Neural progenitor cell (in vitro differentiated cells): ENCODE results near the gene BUB1B. TPM values are rescaled to one million over a fixed set of nuclear protein-coding genes. Genes with fewer than 3 reads are reported as not detected.

ENCODE experiments used
- DNase-seq: peaks from one replicate; pipeline ENCODE4 v3.0.0-alpha.2; 2016; ENCODE audit warnings: low spot score
- H2AFZ ChIP-seq: fragments of 200-600 bp; sonication (generic); replicated peaks from 2 replicates; pipeline ENCODE4 v1.6.1; 2016; ENCODE audit warnings: antibody characterized with exemption
- H3F3A ChIP-seq: fragments of 200-600 bp; sonication (generic); 2 replicates; pipeline ENCODE4 v1.6.1; 2016; ENCODE audit warnings: antibody characterized with exemption, low read depth
- H3K27ac ChIP-seq: fragments of 200-600 bp; sonication (generic); 2 replicates; pipeline ENCODE4 v1.5.1; 2016; ENCODE audit warnings: mild to moderate bottlenecking
- H3K27me3 ChIP-seq: fragments of 200-600 bp; sonication (generic); 2 replicates; pipeline ENCODE4 v1.6.1; 2016; ENCODE audit warnings: mild to moderate bottlenecking, moderate library complexity
- H3K36me3 ChIP-seq: fragments of 200-600 bp; sonication (generic); 2 replicates; pipeline ENCODE4 v1.5.1; 2016
- H3K4me1 ChIP-seq: fragments of 200-600 bp; sonication (generic); 2 replicates; pipeline ENCODE4 v1.6.1; 2016; ENCODE audit warnings: mixed run types
- H3K4me2 ChIP-seq: fragments of 200-600 bp; sonication (generic); 2 replicates; pipeline ENCODE4 v1.6.1; 2016
- H3K4me3 ChIP-seq: fragments of 200-600 bp; sonication (generic); 2 replicates; pipeline ENCODE4 v1.5.1; 2016
- H3K79me2 ChIP-seq: fragments of 200-600 bp; sonication (generic); 2 replicates; pipeline ENCODE4 v1.6.1; 2016; ENCODE audit warnings: low read depth
- H3K9ac ChIP-seq: fragments of 200-600 bp; sonication (generic); 2 replicates; pipeline ENCODE4 v1.6.1; 2016
- H3K9me3 ChIP-seq: fragments of 200-600 bp; sonication (generic); 2 replicates; pipeline ENCODE4 v1.5.1; 2016; ENCODE audit warnings: low read depth
- H4K20me1 ChIP-seq: fragments of 200-600 bp; sonication (generic); 2 replicates; pipeline ENCODE4 v1.6.1; 2016; ENCODE audit warnings: low read depth
- H3K27ac Mint-ChIP-seq: 3 replicates; pipeline ENCODE4 v1.8.0; 2021; ENCODE audit warnings: mixed read lengths
- H3K27me3 Mint-ChIP-seq: 2 replicates; pipeline ENCODE4 v1.8.0; 2022; ENCODE audit warnings: low read depth, mild to moderate bottlenecking, inconsistent platforms, moderate library complexity, mixed read lengths; ENCODE audit not compliant: insufficient read depth
- H3K36me3 Mint-ChIP-seq: 3 replicates; pipeline ENCODE4 v1.8.0; 2021; ENCODE audit warnings: mixed read lengths
- H3K4me1 Mint-ChIP-seq: 3 replicates; pipeline ENCODE4 v1.8.0; 2021; ENCODE audit warnings: mixed read lengths
- H3K4me3 Mint-ChIP-seq: 3 replicates; pipeline ENCODE4 v1.8.0; 2021; ENCODE audit warnings: mild to moderate bottlenecking, moderate library complexity, mixed read lengths
- H3K9me3 Mint-ChIP-seq: 3 replicates; pipeline ENCODE4 v1.8.0; 2020; ENCODE audit warnings: mixed read lengths
- EZH2 ChIP-seq: fragments of 200-600 bp; sonication (generic); IDR thresholded peaks from 2 replicates; pipeline ENCODE4 v1.6.1; 2017; ENCODE audit warnings: antibody characterized with exemption, mild to moderate bottlenecking, moderate library complexity
- EZH2phosphoT487 ChIP-seq: fragments of 200-600 bp; sonication (generic); IDR thresholded peaks from 2 replicates; pipeline ENCODE4 v1.6.1; 2017; ENCODE audit warnings: antibody characterized with exemption
- total RNA-seq: library from RNA; depleted of rRNA; stranded (reverse); fragments of >200 nt; gene quantifications from 2 replicates; pipeline ENCODE4 v1.2.3, GENCODE V29; 2015; ENCODE audit warnings: low replicate concordance
- TF ChIP-seq, protein P1 (sequence below): fragments of 200-600 bp; sonication (generic); IDR thresholded peaks from 2 replicates; pipeline ENCODE4 v1.5.1; 2017; ENCODE audit warnings: antibody characterized with exemption, mild to moderate bottlenecking

Gene BUB1B
- total RNA-seq, 1 donor from 2014 or later = 167 TPM

DNA sequence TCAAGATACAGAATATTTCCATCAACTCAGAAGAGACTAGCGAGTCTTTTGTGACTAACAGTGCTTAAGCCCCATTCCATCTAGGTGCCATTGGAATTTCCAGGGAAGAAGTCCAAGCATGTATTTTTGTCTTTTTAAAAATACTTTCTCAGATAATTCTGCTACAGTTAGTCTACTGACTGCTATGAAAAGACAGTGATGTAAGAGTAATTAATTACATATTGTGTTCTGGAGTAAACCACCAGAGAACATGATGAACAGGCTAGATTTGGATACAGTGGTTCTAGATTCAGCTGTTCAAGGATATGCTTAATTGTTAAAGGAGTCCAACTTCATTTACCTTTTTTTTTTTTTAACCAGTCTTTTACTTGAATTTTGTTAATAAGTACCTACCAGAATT is 43.2 kb downstream of the BUB1B start:
- DNase-seq = no peak
- Histone ChIP-seq H3K4me2 (no peak overlapping the region), H4K20me1 (no peaks in the 10 kb centered on the region), H3K4me1 (no peaks in the 10 kb centered on the region), H3K27ac (no peak overlapping the region), H3K9ac (no peak overlapping the region), H3K9me3 (no peaks in the 10 kb centered on the region), H3F3A (peaks cover 23% of the 10 kb centered on the region), H3K27me3 (no peaks in the 10 kb centered on the region), H3K36me3 (peaks cover 52% of the 10 kb centered on the region), H2AFZ (no peak overlapping the region), H3K79me2 (no peaks in the 10 kb centered on the region), H3K4me3 (no peak overlapping the region)
- TF ChIP-seq, protein P1, sequence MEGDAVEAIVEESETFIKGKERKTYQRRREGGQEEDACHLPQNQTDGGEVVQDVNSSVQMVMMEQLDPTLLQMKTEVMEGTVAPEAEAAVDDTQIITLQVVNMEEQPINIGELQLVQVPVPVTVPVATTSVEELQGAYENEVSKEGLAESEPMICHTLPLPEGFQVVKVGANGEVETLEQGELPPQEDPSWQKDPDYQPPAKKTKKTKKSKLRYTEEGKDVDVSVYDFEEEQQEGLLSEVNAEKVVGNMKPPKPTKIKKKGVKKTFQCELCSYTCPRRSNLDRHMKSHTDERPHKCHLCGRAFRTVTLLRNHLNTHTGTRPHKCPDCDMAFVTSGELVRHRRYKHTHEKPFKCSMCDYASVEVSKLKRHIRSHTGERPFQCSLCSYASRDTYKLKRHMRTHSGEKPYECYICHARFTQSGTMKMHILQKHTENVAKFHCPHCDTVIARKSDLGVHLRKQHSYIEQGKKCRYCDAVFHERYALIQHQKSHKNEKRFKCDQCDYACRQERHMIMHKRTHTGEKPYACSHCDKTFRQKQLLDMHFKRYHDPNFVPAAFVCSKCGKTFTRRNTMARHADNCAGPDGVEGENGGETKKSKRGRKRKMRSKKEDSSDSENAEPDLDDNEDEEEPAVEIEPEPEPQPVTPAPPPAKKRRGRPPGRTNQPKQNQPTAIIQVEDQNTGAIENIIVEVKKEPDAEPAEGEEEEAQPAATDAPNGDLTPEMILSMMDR = no peak
- TF ChIP-seq EZH2 (no peak), EZH2phosphoT487 (no peak)
- Mint-ChIP-seq H3K9me3 (no peaks in the 10 kb centered on the region), H3K4me3 (no peak overlapping the region), H3K27ac (no peak overlapping the region), H3K4me1 (no peaks in the 10 kb centered on the region), H3K36me3 (peaks cover 19% of the 10 kb centered on the region), H3K27me3 (no peaks in the 10 kb centered on the region)

DNA sequence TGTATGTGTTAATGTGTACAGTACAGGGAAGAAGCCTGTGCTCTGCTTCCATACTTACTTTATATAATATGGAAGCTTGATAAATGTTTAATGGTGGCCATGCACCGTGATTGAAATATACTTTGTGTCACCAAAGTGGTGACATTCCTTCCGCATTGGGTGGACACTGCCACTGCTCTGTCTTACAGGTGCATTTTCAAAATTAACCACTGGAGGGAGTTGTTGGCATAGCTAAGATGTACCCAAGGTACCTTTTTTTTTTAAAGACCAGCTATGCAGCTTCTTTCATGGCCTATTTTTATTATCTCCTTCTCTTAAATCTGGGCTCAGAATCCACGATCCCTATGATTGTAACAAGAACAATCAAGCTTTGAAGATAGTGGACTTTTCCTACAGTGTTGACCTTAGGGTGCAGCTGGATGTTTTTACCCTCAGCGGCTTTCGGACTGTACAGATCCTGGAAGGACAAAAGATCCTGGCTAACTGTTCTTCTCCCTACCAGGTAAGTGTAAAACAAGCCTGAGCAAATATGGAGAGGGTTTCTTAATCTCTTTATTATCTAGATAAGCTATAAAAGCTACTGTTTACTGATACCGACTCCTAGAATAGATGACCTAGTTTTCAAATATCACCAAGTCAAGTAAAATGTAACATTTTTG is 56.4 kb downstream of the BUB1B start:
- H3K36me3 ChIP-seq = peaks cover 26% of the 10 kb centered on the region

DNA sequence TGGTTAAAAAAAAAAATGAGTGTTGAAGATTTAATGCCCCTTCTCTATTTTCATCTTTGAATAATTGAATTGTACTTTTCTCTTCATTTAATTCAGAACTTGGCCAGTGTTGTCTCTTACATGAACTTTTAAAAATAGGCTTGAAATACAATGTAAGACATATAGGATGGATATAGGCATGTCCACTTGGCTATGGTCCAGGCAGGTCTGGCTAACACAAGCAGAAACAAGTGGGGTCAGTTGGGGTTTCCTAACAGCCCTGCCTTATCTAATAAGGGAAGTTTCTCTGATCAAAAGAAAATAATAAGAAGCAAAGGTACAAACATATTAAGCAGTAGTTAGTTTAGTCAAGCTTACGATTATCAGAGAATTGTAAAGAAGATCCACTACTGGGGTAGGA is 58.9 kb downstream of the BUB1B start:
- H2AFZ ChIP-seq = no peak overlapping the region
- no peak for DNase-seq
- H3K4me3 Mint-ChIP-seq = no peak overlapping the region
- H3K9me3 Mint-ChIP-seq = no peaks in the 10 kb centered on the region
- no peaks in the 10 kb centered on the region for H4K20me1 ChIP-seq
- no peak overlapping the region for H3K4me2 ChIP-seq
- no peak overlapping the region for H3K27ac Mint-ChIP-seq
- H3K9ac ChIP-seq = no peak overlapping the region
- no peaks in the 10 kb centered on the region for H3K4me1 Mint-ChIP-seq
- no peaks in the 10 kb centered on the region for H3K4me1 ChIP-seq
- H3K4me3 ChIP-seq = no peak overlapping the region
- no peak overlapping the region for H3K27ac ChIP-seq
- H3K27me3 Mint-ChIP-seq = no peaks in the 10 kb centered on the region
- peaks cover 32% of the 10 kb centered on the region for H3K36me3 Mint-ChIP-seq
- H3K36me3 ChIP-seq = peaks cover 22% of the 10 kb centered on the region
- H3K9me3 ChIP-seq = no peaks in the 10 kb centered on the region
- no peak for TF ChIP-seq EZH2
- no peak for TF ChIP-seq EZH2phosphoT487
- TF ChIP-seq, protein P1 = no peak
- H3K79me2 ChIP-seq = no peaks in the 10 kb centered on the region
- no peaks in the 10 kb centered on the region for H3K27me3 ChIP-seq
- peaks cover 34% of the 10 kb centered on the region for H3F3A ChIP-seq

More for the DNA sequence above, 56.4 kb downstream of the BUB1B start:
- no peaks in the 10 kb centered on the region for H3K27me3 ChIP-seq
- peak; percentile 82 for DNase-seq
- Mint-ChIP-seq H3K4me1 (no peaks in the 10 kb centered on the region), H3K36me3 (peaks cover 31% of the 10 kb centered on the region), H3K27me3 (no peaks in the 10 kb centered on the region), H3K4me3 (no peak overlapping the region), H3K9me3 (no peaks in the 10 kb centered on the region), H3K27ac (no peak overlapping the region)
- H3K27ac ChIP-seq = no peak overlapping the region
- H3K4me3 ChIP-seq = no peak overlapping the region
- H3K4me2 ChIP-seq = no peak overlapping the region
- no peaks in the 10 kb centered on the region for H3K4me1 ChIP-seq
- H3F3A ChIP-seq = peaks cover 38% of the 10 kb centered on the region
- no peak overlapping the region for H2AFZ ChIP-seq
- TF ChIP-seq EZH2phosphoT487 = no peak
- TF ChIP-seq, protein P1 = peak; percentile 89
- H3K9me3 ChIP-seq = no peaks in the 10 kb centered on the region
- no peaks in the 10 kb centered on the region for H3K79me2 ChIP-seq
- no peak overlapping the region for H3K9ac ChIP-seq
- H4K20me1 ChIP-seq = no peaks in the 10 kb centered on the region
